HG02884 (cell line): Measurements from ENCODE around the gene SNX9.
A peak's percentile ranks its signal among the peaks of the same experiment; 100 is the strongest.

Source experiments
- ATAC-seq: cut with Tn5 transposase; IDR thresholded peaks from one replicate; pipeline ENCODE4 v1.9.1; 2021; ENCODE audit warnings: mild to moderate bottlenecking, moderate library complexity; ENCODE audit not compliant: unreplicated experiment

SNX9 gene

GRCh38 chr6:157974967-157975366, 151.9 kb downstream of the SNX9 start:
- ATAC-seq: no peak

DNA sequence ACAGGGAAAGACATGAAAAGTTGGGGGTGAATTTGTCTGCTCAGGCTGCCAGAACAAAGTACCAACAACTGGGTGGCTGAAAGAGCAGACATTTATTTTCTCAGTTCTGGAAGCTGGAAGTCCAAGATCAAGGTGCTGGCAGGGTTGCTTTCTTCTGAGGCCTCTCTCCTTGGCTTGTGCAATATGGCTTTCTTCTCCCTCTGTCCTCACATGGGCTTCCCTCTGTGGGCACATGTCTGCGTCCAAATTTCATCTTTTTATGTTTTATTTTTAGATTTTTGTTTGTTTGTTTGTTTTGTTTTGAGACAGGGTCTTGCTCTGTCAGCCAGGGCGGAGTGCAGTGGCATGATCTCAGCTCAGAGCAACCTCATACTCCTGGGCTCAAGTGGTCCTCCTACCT, 152.4 kb downstream of the SNX9 start:
- no peak for ATAC-seq

DNA sequence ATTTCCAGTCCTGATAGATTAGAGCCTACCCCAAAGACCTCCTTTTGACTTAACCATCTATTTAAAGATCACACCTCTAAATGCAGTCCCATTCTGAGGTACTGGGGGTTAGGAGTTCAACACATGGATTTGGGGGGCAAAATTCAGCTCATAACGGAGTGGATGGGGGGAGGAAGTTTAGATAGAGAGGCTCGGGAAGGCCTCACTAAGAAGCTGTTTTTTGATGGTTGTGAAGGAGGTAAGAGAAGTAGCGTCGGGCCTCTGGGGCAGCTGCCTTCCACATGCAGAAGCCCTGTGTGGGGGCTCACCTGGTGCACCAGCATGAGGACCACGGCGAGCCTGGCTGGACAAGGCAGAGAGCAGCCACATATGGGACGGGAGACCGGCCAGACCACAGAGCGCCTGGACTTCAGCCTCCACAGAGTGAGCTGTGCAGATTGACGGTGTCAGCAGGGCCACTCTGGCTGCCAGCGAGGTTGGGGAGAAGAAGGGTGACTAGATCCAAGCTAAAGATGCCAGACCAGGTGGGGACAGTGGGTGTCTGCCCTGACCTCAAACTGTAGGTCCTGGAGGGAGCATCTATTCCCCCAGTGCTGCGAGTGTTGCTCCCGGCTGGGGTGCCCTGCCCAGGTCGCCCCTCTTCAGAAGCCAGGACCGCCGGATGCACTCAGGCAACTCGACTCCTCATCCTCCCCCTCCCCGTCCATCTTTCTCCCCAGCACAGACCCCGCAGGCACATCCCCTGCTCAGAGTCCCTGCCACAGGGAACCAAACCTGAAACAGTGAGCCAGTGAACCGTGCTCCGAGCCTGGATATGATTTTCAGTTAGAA, 153.5 kb downstream of the SNX9 start:
- ATAC-seq: no peak

- ATAC-seq: no peak
Measured at GRCh38 chr6:157977176-157977804, 154.2 kb downstream of the SNX9 start.

DNA sequence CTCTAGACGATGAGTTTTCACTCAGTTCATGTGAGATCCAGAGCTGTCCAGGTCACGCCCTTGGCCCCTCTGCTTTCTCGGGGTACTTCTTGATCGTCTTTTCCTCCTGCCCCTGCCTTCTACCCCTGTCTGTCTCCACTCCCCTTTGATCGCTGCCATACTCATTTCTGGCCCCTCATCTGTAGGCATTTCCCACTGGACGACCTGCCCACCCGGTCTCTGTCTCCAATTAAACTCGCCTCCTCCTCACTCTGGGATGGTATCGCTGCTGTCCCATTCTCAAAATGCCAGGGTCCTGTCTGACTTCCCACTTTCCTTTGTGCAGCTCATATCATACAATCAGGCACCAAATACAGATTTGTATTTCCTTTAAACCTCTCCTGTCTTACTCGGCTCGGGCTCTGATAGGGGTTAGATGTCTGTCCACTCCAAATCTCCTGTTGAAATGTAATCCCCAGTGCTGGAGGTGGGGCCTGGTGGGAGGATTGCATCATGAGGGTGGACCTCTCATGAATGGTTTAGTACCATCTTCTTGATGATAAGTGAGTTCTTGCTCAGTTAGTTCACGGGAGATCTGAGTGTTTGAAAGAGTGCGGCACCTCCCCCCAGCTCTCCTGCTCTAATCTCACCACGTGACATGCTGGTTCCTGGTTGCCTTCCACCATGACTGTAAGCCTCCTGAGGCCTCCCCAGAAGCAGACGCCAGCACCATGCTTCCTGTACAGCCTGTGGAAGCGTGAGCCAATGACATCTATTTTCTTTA, 155.2 kb downstream of the SNX9 start:
- no peak for ATAC-seq

DNA sequence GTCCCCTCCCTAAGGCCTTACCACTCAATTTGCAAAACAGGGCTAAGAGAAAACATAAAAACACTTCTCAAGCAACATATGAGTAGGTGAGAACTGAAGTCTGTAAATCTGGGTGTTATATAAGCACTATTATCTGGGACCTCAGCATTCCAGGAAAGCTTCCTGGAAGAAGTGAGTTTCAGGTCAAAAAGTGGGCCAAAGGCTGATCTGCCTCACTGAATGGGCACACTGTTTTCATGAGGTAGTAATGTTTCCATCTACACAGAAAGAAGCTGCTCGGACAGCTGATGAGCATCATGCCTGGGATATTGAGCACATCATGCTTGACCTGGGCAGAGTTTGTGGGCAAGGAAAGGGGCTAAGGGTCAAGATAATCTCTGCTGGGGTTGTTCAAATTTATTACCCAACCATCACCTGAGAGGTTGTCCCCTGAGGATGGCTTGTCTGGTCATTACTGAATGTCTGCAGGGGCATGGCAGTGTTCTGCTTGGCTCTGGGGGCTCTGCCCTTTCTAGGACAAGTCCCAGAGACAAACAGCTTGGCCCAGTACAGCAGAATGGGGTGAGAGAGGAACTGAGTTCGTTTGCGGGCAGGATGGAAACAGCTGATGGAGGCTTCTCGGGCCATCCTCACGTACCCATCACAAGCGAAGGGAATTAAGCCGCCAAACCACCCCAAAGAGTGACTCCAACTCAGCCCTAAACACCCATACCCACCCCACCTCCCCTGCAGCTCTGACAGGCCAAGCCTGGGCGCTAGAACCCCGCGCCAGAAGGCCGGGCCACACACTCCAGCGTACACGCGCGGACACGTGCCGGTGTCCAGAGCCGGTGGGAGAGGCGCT, 157.5 kb downstream of the SNX9 start:
- ATAC-seq: no peak

GRCh38 chr6:157981132-157981394, 158.0 kb downstream of the SNX9 start:
- ATAC-seq: peak; percentile 28

GRCh38 chr6:157981395-157982101, 158.5 kb downstream of the SNX9 start, which contains the start of gene SYNJ2:
SYNJ2 (plus strand) TSS chr6:157981863; CDS start chr6:157981962, 99 bp downstream.
- peak; percentile 72 for ATAC-seq

GRCh38 chr6:157982102-157982562, 159.1 kb downstream of the SNX9 start:
- ATAC-seq: no peak

DNA sequence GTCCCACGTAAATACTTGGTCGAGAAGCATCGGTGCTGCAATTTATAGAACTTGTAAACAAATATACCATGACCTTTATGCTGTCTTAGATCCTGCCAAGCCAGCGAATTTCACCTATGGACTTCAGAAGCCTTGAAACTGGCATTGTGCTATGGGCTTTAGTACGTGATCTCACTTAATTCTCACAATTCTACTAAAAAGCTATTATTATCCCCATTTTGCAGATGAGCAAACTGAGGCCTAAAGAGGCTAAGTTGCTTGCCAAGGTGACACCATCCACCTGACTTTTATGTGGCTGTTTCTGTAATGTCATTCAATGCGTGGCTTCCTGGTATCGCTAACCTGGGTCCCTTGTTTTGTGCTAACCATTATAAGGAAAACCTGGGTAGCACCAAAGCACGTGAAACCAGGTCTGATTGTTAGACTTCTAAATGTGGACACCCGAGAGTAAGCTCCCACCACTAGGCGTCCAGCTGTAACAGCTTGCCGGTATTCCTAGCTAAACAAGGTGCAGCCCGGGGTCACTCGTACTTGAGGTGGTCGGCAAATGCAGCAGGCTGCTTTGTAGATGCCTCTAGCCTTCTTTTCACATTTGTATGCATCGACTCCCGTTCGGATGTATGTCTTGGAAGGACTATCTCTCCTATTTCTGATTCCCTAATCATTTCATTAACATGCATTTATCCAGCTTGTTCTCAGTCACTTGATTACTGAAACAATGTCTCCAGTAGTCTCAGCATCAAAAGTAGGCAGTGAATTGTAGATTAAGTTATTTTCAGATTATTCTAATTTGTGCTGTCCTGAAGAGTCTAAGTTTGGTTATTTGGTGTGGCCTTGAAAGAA, 159.7 kb downstream of the SNX9 start:
- no peak for ATAC-seq

DNA sequence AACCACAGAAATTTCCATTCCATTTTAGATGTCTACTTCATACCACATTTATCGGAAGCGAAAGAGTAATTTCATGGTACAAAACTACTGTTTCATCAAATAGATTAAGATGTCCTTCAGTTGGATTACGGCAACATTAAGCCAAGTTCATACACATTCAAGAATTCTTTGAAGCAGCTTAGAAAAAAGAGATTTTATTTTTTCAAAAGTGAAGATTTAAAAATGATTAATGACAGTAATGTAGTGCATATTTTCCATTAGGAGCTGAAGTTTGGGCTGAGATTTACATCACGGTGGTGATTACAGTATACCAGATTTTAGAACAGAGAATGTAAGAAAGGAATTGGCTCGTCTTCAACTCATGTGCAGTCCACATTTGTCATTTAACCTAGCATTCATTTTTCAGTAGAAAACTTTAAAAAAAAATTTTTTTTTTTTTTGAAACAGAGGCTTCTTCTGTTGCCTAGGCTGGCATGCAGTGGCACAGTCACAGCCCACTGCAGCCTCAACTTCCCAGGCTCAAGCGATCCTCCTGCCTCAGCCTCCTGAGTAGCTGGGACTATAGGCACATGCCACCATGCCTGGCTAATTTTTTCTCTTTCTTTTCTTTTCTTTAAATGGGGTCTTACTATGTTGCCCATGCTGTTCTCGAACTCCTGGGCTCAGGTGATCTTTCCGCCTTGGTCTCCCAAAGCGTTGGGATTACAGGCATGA, 160.5 kb downstream of the SNX9 start:
- ATAC-seq: no peak

DNA sequence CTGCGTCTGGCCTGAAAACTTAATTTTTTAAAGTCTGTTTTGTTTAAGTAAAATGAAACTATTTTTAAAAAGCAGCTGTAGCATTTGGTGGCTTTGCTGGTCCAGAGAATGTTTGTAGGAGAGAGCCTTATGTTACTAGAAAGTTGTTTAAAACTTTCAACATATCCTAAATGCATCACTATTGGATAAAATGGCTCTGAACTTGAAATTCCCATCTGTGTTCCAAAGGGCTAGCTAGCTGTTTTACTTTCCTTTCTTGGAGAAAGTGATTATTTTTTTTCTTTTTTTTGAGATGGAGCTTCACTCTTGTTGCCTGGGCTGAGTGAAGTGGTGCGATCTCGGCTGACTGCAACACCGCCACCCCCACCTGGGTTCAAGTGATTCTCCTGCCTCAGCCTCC, 161.1 kb downstream of the SNX9 start:
- ATAC-seq: no peak

DNA sequence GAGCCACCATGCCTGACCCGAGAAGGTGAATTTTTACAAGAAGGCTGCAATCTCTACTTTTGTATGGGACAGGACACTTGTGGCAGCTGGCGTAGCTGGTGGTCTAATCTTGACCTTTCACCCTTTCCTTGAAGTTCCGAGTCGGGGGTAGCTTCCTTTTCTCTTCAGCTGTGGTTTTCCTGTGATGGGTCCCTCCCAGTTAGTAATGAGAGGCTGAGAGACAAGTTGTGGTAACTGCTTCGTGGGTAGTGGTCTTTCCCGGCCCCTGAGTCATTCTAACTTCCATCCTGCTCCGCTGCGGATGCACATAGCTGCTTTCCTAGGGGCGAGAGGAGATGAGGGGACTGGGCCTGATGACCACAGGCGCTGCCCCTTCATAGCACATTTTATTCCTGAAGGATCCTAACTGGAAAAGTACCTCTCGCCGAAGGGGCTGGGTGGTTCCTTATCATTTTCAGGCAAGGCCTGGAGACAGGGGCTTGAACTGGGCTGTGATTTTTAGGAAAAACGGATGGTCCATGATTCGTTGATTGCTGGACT, 161.7 kb downstream of the SNX9 start:
- ATAC-seq: no peak

- ATAC-seq: no peak
Measured at GRCh38 chr6:157985378-157986155, 162.5 kb downstream of the SNX9 start.

GRCh38 chr6:157987788-157988699, 165.0 kb downstream of the SNX9 start:
- no peak for ATAC-seq

GRCh38 chr6:157988700-157989063, 165.6 kb downstream of the SNX9 start:
- ATAC-seq: no peak
